GM10266 (cell line): Measurements from ENCODE around the gene DIABLO.
A peak's percentile ranks its signal among the peaks of the same experiment; 100 is the strongest.
"Not testable (repeated sequence)": the region's sequence is repeated elsewhere in the genome, so short reads cannot be mapped to it uniquely, and the experiment has no call there.

ENCODE experiments used
- DNase-seq: peaks from one replicate; pipeline ENCODE4 v3.0.0; 2012; ENCODE audit errors: extremely low spot score
- CTCF ChIP-seq: IDR thresholded peaks from 2 replicates; pipeline ENCODE4 v1.5.1; 2012; ENCODE audit warnings: mild to moderate bottlenecking, low read depth; ENCODE audit not compliant: control insufficient read depth, insufficient read depth; ENCODE audit errors: missing control alignments

DIABLO gene

GRCh38 chr12:122225683-122226365, at the start of gene DIABLO:
Gene DIABLO (minus strand): TSS chr12:122226052. CDS start chr12:122226014, 38 bp downstream.
- peak; percentile 98 for DNase-seq
- no peak for TF ChIP-seq CTCF

GRCh38 chr12:122275459-122275858, 49.6 kb upstream of the DIABLO start:
- no peak for TF ChIP-seq CTCF

GRCh38 chr12:122266230-122266901, 40.5 kb upstream of the DIABLO start, which contains the start of gene VPS33A:
Gene VPS33A (minus strand): TSS chr12:122266494. CDS start chr12:122266408, 86 bp downstream.
- no peak for TF ChIP-seq CTCF
- DNase-seq = peak; percentile 90

More at GRCh38 chr12:122275459-122275858, 49.6 kb upstream of the DIABLO start:
- no peak for DNase-seq

GRCh38 chr12:122265886-122266229, 40.0 kb upstream of the DIABLO start:
- DNase-seq = peak; percentile 26

GRCh38 chr12:122265476-122265875, 39.6 kb upstream of the DIABLO start:
- DNase-seq = no peak
- TF ChIP-seq CTCF = no peak

More at GRCh38 chr12:122265886-122266229, 40.0 kb upstream of the DIABLO start:
- TF ChIP-seq CTCF = no peak

GRCh38 chr12:122260735-122261134, 34.9 kb upstream of the DIABLO start:
- DNase-seq = not testable (repeated sequence)

GRCh38 chr12:122258939-122259338, 33.1 kb upstream of the DIABLO start:
- not testable (repeated sequence) for DNase-seq

- not testable (repeated sequence) for DNase-seq
Observed at GRCh38 chr12:122258462-122258861, 32.6 kb upstream of the DIABLO start.

- no peak for DNase-seq
Observed at GRCh38 chr12:122250536-122250935, 24.7 kb upstream of the DIABLO start.

More at GRCh38 chr12:122250536-122250935, 24.7 kb upstream of the DIABLO start:
- no peak for TF ChIP-seq CTCF
